ENCODE measurements around the gene CCDC73. TPM values are rescaled to one million over a fixed set of nuclear protein-coding genes. Genes with fewer than 3 reads are reported as not detected.
A peak's percentile ranks its signal among the peaks of the same experiment; 100 is the strongest.

Gene CCDC73
- not detected for total RNA-seq
- long read RNA-seq, donor 1, partial matches to known transcripts, result 0 of 1 reads
- long read RNA-seq, donor 1, other reads (novel, unspliced or antisense), result 1 of 1 reads
- long read RNA-seq, donor 2, result 0 reads

DNA sequence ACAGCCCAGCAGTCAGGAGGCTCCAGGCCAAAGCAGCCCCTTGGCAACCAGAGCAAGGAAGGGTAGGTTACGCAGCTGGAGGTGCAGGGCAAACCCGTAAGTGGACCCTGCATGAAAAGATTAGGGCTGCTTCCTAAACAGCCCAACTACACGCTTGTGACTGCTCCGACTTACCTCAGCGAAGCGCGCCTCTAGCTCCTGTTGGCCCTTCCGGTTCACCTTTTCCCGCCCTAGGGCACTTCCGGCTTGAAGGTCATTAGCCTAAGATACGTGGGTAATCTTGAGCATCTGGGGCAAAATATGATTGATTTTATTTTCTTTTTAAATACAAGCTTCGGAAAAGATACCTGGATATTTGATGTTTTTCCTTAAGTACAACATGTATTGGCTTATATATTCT lies at the start of gene CCDC73:
CCDC73 (minus strand) TSS at position 224 of the 400 bp plus-strand sequence. CDS start 34,419 bp downstream, outside the sequence.
- H3K4me3 ChIP-seq, result no peak within 1 kb of the TSS
- no peak for ATAC-seq
- H3K4me1 ChIP-seq (ENCODE audit: low read depth), result no peaks in the 10 kb centered on the region
- no peaks in the 10 kb centered on the region for H3K36me3 ChIP-seq (ENCODE audit: low read depth)
- intact Hi-C loops (cut with DNase I, micrococcal nuclease), result loop anchor here in 1 of 2 donors (10.0 kb wide), 1 partner anchor 470 kb away; no protein-coding TSS in a partner anchor
- no peak for DNase-seq
- TF ChIP-seq, protein P1, sequence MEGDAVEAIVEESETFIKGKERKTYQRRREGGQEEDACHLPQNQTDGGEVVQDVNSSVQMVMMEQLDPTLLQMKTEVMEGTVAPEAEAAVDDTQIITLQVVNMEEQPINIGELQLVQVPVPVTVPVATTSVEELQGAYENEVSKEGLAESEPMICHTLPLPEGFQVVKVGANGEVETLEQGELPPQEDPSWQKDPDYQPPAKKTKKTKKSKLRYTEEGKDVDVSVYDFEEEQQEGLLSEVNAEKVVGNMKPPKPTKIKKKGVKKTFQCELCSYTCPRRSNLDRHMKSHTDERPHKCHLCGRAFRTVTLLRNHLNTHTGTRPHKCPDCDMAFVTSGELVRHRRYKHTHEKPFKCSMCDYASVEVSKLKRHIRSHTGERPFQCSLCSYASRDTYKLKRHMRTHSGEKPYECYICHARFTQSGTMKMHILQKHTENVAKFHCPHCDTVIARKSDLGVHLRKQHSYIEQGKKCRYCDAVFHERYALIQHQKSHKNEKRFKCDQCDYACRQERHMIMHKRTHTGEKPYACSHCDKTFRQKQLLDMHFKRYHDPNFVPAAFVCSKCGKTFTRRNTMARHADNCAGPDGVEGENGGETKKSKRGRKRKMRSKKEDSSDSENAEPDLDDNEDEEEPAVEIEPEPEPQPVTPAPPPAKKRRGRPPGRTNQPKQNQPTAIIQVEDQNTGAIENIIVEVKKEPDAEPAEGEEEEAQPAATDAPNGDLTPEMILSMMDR (IDR thresholded peaks at IDR 0.05), result no peak
- H3K9me3 ChIP-seq, result no peaks in the 10 kb centered on the region

GRCh38 chr11:32843544-32843943 lies 49.1 kb upstream of the CCDC73 start:
- no peaks in the 10 kb centered on the region for H3K9me3 ChIP-seq
- no peaks in the 10 kb centered on the region for H3K36me3 ChIP-seq (ENCODE audit: low read depth)
- DNase-seq (no peak), ATAC-seq (no peak)
- H3K4me3 ChIP-seq, result no peak overlapping the region
- TF ChIP-seq, protein P1 (IDR thresholded peaks at IDR 0.05), result no peak
- intact Hi-C loops (cut with DNase I, micrococcal nuclease), result no loop called here
- H3K4me1 ChIP-seq (ENCODE audit: low read depth), result no peaks in the 10 kb centered on the region

DNA sequence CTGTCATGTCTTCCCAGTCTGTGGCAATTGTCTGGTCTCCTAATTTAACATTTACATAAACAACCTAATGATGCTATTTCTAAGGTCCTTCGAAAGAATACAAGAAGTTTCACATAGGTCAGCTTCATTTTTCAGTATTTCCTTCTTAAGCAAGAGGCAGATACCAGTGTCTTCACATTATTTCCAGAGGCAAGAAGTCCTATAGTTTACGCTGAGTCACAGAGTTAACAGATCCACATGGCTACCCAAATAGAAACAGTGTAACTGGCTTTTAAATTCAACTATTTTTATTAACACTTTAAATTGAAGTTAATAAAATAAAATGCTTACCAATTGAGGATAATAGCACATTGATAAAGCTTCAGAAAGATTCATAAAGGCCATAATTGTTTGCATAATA lies 46.1 kb upstream of the CCDC73 start:
- DNase-seq, result no peak
- H3K9me3 ChIP-seq, result no peaks in the 10 kb centered on the region
- TF ChIP-seq, protein P1 (IDR thresholded peaks at IDR 0.05), result no peak
- peaks cover 7% of the 10 kb centered on the region for H3K4me1 ChIP-seq (ENCODE audit: low read depth)
- no peak overlapping the region for H3K4me3 ChIP-seq
- no peak for ATAC-seq
- no peaks in the 10 kb centered on the region for H3K36me3 ChIP-seq (ENCODE audit: low read depth)
- intact Hi-C loops (cut with DNase I, micrococcal nuclease), result no loop called here

DNA sequence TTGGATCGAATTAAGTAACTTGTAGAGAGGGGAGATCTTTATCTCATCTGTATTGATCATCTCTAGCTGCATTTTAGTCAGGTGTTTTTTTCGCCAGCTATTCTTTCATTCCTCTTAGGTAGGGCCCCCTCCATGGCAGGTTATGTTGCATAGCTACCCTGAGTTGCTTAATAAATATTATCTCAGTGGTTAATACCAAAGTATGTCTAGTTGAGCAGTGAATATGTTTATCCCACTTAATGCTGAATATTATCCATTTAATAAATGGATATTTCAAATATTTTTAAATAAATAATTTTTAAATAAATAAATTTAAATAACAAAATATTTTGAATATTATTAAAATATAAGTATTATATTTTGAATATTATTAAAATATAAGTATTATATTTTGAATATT lies 44.8 kb upstream of the CCDC73 start:
- no peaks in the 10 kb centered on the region for H3K9me3 ChIP-seq
- ATAC-seq (no peak), DNase-seq (no peak)
- H3K36me3 ChIP-seq (ENCODE audit: low read depth), result no peaks in the 10 kb centered on the region
- H3K4me3 ChIP-seq, result no peak overlapping the region
- peaks cover 7% of the 10 kb centered on the region for H3K4me1 ChIP-seq (ENCODE audit: low read depth)
- TF ChIP-seq, protein P1 (IDR thresholded peaks at IDR 0.05), result no peak
- intact Hi-C loops (cut with DNase I, micrococcal nuclease), result no loop called here

DNA sequence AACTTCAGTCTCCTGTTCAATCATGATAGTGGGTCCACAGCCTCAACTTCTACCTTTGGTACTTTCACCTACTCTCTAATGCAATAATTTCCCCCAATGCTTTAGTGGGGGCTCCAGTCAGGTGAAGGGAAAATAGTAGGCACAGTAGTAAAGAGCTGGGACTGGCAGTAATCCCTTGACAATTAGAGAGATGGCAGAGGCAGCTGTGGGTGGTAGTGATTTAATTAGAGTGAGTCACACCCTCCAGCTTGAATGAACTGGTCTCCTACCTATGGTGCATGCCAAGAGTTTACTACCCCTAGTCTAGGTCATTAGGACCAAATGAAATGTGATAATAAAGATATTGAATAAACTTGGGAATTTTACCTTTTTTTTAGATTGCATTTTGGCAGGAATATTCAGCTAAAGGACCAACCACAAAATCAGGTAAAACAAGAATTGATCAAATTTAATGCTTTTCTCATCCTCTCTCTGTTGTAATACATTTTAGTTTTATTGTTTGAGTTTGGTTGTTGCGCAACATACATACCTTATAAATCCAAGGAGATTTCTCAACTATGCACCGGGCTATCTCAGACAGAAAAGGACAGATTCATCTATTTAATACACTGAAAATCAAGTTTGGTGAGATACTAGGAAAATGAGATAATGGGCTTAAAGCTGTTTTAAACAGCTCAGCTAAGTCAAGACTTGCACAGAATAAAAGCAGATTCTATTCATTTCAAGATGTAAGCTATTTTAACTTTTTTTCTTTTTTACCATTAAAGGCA lies 44.2 kb upstream of the CCDC73 start:
- Histone ChIP-seq H3K36me3 (ENCODE audit: low read depth) (no peaks in the 10 kb centered on the region), H3K4me1 (ENCODE audit: low read depth) (peaks cover 7% of the 10 kb centered on the region), H3K9me3 (no peaks in the 10 kb centered on the region), H3K4me3 (no peak overlapping the region)
- peak in 1 of 3 donors; percentile 42 for DNase-seq
- intact Hi-C loops (cut with DNase I, micrococcal nuclease), result no loop called here
- TF ChIP-seq, protein P1 (IDR thresholded peaks at IDR 0.05), result no peak
- ATAC-seq, result peak; percentile 99
